Measurements from ENCODE around the gene CDC42BPB.

DNA sequence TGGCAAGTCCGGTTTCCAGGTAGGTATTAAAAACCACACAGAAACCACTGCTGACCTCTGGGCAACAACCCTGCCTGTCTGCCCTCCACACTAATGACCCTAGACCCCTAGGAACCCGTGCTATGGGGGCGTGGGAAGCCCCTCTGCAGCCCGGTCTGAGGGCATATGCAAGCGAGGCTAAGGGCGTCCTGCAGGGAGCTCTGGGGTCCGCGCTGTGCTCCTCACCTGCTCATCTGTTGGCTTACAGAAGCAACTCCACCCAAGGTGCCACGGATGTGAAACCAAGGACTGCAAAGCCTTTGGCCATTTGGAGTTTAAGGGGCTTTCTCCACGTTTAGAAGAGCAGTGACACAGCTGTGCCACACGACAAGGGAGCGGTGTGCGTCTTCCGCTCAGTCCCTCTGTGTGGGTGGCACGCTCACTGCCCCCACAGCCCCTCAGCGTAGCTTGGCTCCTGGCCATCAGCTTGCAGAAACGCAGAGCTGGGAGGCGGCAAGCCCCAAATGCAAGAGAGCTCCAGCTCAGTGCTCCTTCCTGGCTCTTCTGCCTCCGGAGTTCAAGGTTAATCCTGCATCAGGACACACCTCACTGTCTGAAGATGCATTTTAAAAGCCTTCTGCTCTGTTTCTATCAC is 116.5 kb downstream of the CDC42BPB start:
- TF ChIP-seq, protein P1, sequence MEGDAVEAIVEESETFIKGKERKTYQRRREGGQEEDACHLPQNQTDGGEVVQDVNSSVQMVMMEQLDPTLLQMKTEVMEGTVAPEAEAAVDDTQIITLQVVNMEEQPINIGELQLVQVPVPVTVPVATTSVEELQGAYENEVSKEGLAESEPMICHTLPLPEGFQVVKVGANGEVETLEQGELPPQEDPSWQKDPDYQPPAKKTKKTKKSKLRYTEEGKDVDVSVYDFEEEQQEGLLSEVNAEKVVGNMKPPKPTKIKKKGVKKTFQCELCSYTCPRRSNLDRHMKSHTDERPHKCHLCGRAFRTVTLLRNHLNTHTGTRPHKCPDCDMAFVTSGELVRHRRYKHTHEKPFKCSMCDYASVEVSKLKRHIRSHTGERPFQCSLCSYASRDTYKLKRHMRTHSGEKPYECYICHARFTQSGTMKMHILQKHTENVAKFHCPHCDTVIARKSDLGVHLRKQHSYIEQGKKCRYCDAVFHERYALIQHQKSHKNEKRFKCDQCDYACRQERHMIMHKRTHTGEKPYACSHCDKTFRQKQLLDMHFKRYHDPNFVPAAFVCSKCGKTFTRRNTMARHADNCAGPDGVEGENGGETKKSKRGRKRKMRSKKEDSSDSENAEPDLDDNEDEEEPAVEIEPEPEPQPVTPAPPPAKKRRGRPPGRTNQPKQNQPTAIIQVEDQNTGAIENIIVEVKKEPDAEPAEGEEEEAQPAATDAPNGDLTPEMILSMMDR (IDR thresholded peaks at IDR 0.05), result no peak
- no peak for TF ChIP-seq POLR2A (IDR thresholded peaks at IDR 0.05)
